Right forelimb (tissue), 1 donor: ENCODE results near the gene LKAAEAR1.

Source experiments
- DNase-seq: peaks from one replicate; pipeline ENCODE4 v3.0.0-alpha.2; 2018

The LKAAEAR1 gene

DNA sequence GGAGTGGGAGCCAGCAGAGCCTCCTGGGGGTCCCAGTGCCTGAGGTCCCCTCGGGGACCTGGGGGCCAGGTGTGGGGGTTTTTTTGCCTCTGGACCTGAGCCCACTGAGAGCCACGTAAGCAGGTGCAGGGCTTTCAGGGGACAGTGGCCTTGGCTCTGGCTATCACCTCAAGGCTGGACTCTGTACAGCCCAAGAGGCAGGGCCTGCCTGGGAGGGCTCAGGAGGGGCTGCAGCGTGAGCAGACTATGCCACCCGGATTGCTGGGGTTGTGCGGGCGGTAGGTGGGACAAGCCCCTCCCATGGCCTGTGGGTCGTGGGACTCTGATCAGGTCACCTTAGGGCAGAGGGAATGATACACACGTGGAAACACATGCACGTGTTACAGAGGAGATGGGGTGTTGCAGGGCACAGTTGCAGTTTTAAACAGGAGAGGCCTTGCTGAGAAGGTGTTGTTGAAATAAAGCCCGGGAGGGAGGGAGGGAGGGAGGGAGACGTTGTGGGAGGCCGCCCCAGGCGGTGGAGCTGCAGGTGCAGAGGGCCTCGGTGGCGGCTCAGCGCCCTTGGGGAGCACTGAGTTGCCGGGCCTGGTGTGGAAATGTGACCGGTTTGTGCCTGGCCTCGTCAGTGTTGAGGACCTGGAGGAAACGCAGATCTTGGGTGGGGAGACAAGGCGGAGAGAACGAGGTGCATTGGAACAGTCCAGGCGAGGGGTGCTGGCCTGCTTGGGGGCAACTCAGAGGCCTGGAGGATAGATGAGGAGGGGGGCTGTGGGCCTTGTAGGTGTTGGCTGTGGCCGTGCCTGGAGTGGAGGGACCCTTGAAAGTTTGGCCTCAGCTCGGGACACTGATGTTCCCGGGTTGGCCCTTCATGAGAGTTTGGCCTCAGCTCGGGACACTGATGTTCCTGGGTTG, 18.9 kb downstream of the LKAAEAR1 start:
- DNase-seq: no peak

- DNase-seq: no peak
Measured at GRCh38 chr20:64064145-64064698, 20.0 kb downstream of the LKAAEAR1 start.

GRCh38 chr20:64063389-64064144, 20.6 kb downstream of the LKAAEAR1 start:
- no peak for DNase-seq

- peak; percentile 97 for DNase-seq
Measured at GRCh38 chr20:64062596-64063388, 21.4 kb downstream of the LKAAEAR1 start, which contains the start of gene TCEA2. TSS of gene TCEA2 (plus strand) at chr20:64063198. CDS start at chr20:64063313, 115 bp downstream.

DNA sequence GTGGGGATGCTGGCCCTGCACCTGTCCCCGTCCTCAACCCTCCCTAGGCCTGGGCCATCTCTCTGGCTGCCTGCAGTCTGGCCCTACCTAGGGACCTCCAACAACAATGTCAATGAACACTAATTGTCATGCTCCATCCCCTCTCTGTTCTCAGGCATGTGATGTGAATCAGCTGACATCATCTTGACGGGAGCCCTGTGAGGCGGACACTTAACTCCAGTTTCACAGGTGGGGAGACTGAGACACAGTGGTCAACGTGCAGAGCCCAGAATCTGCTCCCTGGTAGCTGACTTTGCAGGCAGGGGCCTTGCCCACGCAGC, 22.0 kb downstream of the LKAAEAR1 start:
- DNase-seq: no peak

DNA sequence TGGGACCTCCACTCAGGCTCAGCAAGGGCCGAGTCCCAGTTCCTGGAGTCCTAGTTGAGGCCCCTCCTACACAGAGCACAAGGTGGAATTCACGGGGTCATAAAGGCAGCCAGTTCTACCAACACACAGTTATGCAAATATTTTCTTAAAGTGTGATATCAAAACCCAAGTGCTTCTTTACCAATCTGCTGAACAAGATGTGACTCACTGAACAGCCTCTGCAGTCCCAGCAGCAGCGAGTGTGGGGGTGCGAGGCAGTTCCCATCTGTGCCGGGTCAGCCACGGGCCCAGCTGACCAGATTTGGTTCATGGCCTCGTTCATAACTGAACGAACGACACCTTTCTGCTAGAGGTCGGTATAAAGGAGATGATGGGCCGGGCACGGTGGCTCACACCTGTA, 25.7 kb downstream of the LKAAEAR1 start:
- DNase-seq: no peak

GRCh38 chr20:64057628-64058498, 26.3 kb downstream of the LKAAEAR1 start:
- peak; percentile 81 for DNase-seq

DNA sequence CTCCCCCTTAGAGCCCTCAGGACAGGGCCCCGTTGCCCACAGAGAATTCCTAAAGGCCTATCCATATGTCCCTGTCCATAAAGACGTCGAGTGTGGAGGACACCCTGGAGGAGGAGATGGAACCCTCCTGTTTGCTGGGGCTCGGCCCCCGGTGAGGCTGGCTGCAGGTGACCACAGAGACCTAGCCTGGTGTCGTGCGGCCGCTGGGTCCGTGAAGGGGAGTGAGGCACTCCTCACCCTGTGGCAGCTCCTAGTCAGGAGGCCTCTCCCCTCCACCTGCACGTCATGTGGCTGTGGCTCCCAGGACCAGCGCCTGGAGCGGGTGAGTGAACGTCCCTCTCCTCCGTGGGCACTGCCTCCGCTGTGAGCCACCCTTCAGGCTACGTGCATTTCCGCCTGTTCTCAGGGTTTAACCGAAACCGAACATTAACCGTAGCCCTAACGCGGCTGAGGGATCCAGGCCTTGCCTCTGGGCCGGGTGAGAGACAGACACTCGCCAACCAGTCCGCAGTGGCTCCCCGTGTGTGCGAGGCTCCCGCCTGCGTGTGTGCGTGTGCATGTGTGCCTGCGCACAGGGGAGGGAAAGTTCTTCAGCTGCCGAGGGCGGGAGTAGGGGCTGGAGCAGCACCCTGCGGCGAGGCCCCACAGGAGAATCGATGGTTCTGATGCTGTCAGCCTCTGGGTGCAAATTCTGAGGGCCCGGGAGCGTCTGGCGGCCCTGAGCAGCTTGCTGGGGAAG, 27.1 kb downstream of the LKAAEAR1 start:
- no peak for DNase-seq

- no peak for DNase-seq
Measured at GRCh38 chr20:64056639-64056888, 27.6 kb downstream of the LKAAEAR1 start.

DNA sequence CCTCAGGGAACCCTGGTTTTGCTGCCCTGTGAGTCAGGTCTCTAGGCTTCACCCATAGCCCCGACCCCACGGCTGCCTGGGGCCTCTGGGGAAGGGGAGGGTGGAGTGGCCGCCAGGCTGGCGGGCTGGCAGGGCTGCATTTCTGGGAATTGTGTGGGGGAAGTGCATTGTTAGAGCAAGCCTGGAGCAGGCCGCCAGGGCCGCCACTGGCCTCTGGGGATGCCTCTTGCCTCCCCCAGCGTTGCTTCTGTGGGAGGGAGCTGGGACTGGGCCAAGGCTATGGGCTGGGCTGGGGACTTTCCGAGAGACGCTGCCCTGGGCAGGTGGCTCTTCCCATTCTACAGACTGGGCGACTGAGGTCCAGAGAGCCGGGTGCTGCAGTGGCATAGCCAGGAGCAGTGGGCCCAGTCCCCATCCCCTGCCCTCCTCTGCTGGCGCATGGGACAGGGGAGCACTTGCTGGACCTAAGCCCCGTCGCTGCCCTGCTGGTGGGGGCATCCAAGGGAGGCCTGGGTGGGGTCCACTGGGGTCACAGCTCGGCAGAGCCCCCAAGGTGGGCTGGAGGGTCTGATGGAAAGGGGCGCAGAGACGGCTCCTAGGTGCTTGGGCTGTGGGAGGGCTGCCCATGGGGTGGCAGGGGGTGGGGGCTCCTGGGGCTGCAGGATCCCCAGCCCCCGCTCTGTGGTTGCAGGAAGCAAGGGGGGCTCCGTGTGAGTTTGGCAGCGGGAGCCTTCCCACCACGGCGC, 28.1 kb downstream of the LKAAEAR1 start:
- no peak for DNase-seq

DNA sequence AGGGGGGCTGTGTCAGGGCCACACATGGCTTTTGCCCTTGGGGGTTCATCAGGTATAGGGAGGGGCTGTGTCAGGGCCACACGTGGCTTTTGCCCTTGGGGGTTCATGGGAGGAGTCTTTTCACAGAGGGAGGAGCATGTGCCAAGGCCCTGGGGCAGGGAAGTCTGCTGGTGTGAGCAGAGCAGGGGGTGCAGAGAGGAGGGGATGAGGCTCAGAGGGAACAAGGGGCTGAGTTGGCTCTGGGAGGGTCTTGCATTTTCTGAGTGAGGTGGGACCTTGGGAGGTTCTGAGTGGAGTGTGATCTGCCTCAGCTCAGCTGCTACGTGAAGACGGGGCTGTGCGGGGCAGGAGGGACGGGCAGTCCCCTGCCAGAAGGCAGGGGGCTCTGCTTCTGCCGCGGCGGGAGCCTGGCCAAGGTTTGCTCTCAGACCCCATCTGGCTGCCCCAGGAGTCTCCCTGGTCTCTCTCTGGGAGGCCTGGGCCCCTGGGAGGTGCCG, 28.8 kb downstream of the LKAAEAR1 start:
- DNase-seq: no peak

GRCh38 chr20:64053841-64054661, 30.1 kb downstream of the LKAAEAR1 start:
- peak; percentile 76 for DNase-seq

DNA sequence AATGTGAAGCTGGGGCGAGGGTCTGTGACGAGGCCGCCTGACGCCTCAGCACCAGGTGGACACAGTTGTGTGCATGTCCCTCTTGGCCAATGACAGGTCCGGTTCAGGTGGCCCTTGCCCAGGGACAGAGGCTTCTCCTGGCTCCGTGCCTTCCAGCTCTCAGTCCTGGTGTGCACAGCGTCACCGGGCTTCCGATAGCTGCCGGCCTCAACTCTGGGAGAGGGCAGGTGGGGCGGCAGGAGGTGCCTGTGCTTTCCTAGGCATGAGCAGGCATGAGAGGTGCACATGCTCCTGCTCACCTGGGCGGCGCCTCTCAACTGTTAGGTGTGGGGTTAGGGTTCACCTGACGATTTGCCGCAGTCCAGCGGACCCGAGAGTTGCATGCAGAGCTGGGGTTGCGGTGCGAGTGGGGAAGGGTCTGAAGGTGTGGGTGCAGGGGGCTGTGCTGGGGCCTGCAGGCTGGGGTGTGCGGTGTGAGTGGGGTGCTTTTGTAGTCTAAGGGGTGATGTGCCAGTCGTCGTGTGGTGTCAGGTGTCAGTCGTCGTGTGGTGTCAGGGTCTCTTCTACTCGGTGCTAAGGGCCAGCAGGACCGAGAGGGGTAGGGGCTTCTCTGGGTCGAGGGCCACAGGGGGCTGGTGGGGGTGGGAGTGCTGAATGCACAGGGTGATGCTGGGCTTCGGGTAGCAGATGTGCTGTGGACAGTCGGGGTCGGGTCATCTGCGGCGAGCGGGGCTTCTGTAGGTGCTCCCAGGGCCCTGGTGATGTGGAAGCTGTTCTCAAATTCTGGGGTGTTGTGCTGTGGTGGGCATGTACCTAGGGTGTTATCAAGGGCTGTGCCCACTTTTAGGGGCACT, 31.0 kb downstream of the LKAAEAR1 start:
- DNase-seq: no peak

- DNase-seq: no peak
Measured at GRCh38 chr20:64052326-64052722, 31.9 kb downstream of the LKAAEAR1 start.

GRCh38 chr20:64051561-64052325, 32.5 kb downstream of the LKAAEAR1 start:
- no peak for DNase-seq

DNA sequence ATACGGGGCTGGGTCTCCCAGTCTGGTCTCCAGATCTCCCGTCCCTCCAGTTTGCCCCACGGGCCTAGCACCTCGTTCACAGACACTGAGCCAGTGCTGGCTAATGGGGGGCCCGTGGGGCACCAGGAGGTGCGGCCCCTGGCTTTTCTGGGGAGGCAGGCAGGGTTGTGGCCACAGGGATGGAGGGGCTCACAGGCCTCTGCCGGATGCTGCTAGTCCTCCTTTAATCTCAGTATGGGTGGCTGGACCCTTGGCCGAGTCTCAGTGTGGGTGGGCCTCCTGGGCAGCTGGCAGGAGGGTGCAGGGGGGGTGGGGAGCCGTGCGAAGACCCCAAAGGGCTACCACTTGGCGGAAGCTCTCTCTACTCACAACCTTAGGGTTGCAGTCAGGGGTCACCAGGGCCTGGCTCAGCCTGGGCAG, 33.2 kb downstream of the LKAAEAR1 start:
- no peak for DNase-seq

GRCh38 chr20:64050261-64051032, 33.8 kb downstream of the LKAAEAR1 start:
- no peak for DNase-seq
